ENCODE measurements around the gene RTF1. TPM values are rescaled to one million over a fixed set of nuclear protein-coding genes. Genes with fewer than 3 reads are reported as not detected.
"Not testable (repeated sequence)": the region's sequence is repeated elsewhere in the genome, so short reads cannot be mapped to it uniquely, and the experiment has no call there.

The RTF1 gene
- total RNA-seq, result 15.1 TPM

GRCh38 chr15:41416742-41417417, at the start of gene RTF1:
TSS of gene RTF1 (plus strand) at chr15:41417095. CDS start at chr15:41417116, 21 bp downstream.
- peak; percentile 92 to 94 (median 93) for DNase-seq (ENCODE audit: low read depth in 2 of 3, low spot score in 2 of 3)

- DNase-seq (ENCODE audit: low read depth in 2 of 3, low spot score in 2 of 3), result no peak
Measured at GRCh38 chr15:41367418-41367817, 49.5 kb upstream of the RTF1 start.

DNA sequence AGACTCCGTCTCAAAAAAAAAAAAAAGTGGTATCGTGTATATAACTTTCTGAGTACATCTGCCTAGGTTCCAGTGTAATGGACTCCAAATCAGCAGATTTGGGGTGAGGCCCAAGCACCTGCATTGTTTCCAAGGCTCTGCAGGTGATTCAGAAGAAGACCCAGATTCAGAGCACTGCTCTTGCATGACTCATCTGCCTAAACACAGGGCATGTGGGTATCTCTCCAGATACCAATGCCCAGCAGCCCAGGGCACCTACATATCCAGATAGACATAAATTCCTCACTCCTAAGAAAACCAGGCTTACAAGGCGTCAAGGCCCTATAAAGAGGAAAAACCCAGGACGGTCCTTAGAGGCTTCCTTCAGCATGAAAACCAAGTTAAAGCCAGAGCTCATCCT, 38.9 kb upstream of the RTF1 start:
- no peak for DNase-seq (ENCODE audit: low read depth in 2 of 3, low spot score in 2 of 3)

DNA sequence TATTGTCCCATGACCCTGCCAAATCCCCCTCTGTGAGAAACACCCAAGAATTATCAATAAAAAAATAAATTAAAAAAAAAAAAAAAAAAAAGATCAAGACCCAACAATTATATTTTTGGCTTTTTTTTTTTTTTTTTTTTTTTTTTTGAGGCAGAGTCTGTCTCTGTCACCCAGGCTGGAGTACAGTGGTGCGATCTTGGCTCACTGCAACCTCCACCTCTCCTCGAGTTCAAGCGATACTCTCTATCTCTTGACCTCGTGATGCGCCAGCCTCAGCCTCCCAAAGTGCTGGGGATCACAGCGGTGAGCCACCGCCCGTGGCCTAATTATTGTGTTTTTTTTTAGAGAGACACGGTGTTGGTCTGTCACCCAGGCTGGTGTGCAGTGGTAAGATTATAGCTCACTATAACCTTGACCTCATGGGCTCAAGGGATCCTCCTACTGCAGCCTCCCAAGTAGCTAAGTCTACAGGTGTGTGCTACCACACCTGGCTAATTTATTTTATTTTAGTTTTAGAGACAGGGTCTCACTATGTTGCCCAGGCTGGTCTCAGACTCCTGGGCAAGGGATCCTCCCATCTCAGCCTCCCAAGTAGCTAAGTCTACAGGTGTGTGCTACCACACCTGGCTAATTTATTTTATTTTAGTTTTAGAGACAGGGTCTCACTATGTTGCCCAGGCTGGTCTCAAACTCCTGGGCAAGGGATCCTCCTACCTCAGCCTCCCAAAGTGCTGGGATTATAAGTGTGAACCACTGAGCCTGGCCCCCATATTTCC, 32.7 kb upstream of the RTF1 start:
- not testable (repeated sequence) for DNase-seq (ENCODE audit: low read depth in 2 of 3, low spot score in 2 of 3)

- no peak for DNase-seq (ENCODE audit: low read depth in 2 of 3, low spot score in 2 of 3)
Measured at GRCh38 chr15:41387646-41388045, 29.2 kb upstream of the RTF1 start.

DNA sequence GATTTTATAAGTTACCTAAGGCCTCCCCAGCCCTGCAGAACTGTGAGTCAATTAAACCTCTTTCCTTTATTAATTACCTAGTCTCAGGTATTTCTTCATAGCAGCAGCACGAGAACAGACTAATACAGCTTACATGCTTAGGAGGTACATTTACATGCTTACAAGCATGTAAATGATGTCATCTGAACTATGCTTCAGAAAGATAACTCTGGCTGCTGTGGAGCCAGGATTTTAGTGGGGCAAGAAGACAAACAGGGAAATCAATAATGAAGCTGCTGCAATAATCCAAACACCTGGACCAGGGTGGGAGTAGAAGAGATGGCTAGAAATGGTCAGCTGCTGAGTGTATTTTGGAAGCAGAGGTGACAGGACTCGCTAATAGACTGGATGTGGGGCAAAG, 24.2 kb upstream of the RTF1 start:
- DNase-seq (ENCODE audit: low read depth in 2 of 3, low spot score in 2 of 3), result no peak

- no peak for DNase-seq (ENCODE audit: low read depth in 2 of 3, low spot score in 2 of 3)
Measured at GRCh38 chr15:41394924-41395323, 22.0 kb upstream of the RTF1 start.

DNA sequence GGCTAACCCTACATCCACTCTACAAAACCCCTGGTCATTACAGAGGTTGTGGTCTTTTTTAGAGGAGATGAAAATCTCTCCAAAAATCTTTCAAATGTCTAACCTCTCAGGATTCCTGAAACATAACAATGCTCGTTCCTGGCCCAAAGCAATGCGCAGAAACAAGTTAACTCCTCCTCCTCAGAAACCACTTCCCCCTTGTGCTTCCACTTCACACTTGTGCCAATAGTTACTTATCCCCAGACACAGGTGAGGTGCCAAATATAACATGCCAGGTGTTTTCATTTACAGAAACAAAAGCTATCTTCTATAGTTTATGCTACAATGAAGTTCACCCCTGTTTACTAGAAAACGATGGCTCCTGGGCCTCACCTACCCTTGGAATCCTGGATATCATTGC, 20.8 kb upstream of the RTF1 start:
- no peak for DNase-seq (ENCODE audit: low read depth in 2 of 3, low spot score in 2 of 3)

DNA sequence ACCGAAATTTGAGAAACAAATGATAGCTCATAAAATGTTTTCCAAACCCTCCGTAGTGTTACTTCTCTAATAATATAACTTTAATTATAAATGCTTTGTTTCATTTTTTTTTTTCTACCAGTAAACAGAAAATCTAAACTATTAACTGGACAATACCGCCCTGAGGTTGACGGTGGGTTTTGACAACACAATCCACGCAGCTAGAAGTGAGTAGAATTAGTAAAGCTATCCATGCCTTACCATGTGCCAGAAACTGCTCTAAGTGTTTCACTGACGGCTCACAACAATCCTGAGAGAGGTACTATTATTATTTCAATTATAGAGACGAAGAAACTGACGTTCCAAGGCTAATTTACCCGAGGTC, 15.0 kb upstream of the RTF1 start:
- no peak for DNase-seq (ENCODE audit: low read depth in 2 of 3, low spot score in 2 of 3)

DNA sequence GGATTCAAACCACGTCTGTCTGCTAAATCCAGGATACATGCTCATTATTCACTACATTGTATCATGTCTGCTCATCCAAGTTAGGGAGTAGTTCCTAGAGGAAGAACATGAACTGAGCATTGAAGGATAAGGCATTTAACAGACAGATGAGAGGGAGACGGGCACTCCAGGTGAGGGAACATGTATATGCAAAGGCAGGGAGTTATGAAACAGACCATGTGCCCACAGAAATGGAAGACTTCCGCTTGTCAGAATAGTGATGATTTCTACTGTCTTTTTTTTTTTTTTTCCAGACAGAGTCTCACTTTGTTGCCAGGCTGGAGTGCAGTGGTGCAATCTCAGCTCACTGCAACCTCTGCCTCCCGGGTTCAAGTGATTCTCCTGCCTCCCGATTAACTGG, 9.6 kb upstream of the RTF1 start:
- DNase-seq (ENCODE audit: low read depth in 2 of 3, low spot score in 2 of 3), result no peak

- no peak for DNase-seq (ENCODE audit: low read depth in 2 of 3, low spot score in 2 of 3)
Measured at GRCh38 chr15:41408234-41408641, 8.7 kb upstream of the RTF1 start.

- DNase-seq (ENCODE audit: low read depth in 2 of 3, low spot score in 2 of 3), result no peak
Measured at GRCh38 chr15:41411031-41411430, 5.9 kb upstream of the RTF1 start.

DNA sequence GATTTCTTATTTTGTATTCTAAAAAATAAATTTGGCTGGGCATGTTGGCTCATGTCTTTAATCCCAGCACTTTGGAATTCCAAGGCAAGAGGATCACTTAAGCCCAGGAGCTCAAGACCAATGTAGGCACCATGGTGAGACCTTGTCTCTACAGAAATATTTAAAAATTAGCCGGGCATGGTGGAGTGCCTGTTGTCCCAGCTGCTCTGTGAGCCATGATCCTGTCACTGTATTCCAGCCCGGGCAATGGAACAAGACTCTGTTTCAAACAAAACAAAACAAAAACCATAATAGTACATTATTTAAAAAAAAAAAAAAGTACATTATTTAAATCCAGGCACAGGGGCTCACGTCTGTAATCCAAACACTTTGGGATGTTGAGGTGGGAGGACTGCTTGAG, 5.5 kb upstream of the RTF1 start:
- no peak for DNase-seq (ENCODE audit: low read depth in 2 of 3, low spot score in 2 of 3)

GRCh38 chr15:41416128-41416741, 660 bp upstream of the RTF1 start:
- no peak for DNase-seq (ENCODE audit: low read depth in 2 of 3, low spot score in 2 of 3)

GRCh38 chr15:41417418-41418195, 712 bp downstream of the RTF1 start:
- peak in 2 of 3 donors; percentile 23 to 50 for DNase-seq (ENCODE audit: low read depth in 2 of 3, low spot score in 2 of 3)

DNA sequence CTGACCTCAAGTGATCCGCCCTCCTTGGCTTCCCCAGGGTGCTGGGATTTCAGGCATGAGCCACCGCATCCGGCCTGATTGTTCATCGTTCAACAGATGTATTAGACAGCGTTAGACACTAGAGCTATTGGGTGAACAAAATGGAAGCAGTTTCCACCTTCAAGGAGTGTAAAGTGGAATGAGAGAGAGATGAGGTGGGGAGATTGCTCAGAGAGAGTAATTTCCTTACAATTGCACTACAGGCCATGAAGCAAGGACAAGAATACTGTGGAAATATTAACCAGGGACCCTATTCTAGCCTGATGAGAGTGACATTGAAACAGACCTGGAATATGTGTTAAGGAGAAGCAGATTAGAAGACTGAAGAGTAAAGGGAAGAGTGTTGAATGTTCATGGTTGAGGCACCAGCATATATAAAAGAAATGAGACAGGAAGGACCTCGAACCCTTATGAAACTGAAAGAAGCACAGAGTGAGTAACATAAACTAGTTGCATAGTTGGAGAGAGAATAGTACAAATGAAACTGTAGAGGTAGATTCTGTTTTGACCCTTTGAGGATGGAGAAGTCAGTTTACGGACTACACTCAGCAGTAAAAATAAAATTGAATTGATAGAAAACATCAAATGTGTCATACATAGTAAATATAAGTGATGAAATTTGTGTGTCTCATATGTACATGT, 7.2 kb downstream of the RTF1 start:
- no peak for DNase-seq (ENCODE audit: low read depth in 2 of 3, low spot score in 2 of 3)

DNA sequence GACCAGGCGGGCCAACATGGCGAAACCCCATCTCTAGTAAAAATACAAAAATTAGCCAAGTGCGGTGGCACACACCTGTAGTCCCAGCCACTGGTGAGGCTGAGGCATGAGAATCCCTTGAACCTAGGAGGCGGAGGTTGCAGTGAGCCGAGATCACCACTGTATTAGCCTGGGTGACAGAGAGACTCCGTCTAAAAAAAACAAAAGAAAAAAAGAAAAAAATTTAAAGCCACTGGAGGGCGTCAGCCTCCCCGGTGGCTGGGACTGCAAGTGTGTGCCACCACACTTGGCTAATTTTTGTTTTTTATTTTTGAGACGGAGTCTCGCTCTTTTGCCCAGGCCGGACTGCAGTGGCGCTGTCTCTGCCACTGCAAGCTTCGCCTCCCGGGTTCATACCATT, 7.9 kb downstream of the RTF1 start:
- no peak for DNase-seq (ENCODE audit: low read depth in 2 of 3, low spot score in 2 of 3)

DNA sequence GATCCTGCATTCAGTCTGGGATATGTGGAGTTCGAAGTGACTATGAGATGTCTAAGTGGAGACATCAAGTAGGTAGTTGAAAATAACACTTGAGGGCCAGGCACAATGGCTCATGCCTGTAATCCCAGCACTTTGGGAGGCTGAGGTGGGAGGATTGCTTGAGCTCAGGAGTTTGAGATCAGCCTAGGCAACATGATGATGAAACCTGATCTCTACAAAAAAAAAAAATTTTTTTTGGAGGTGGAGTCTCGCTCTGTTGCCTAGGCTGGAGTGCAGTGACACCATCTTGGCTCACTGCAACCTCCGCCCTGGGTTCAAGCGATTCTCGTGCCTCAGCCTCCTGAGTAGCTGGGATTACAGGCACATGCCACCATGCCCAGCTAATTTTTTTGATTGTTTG, 9.0 kb downstream of the RTF1 start:
- not testable (repeated sequence) for DNase-seq (ENCODE audit: low read depth in 2 of 3, low spot score in 2 of 3)

GRCh38 chr15:41429003-41429890, 12.4 kb downstream of the RTF1 start:
- DNase-seq (ENCODE audit: low read depth in 2 of 3, low spot score in 2 of 3), result no peak
